ENCODE measurements around the gene NUTM2D.
A peak's percentile ranks its signal among the peaks of the same experiment; 100 is the strongest.
"Not testable (repeated sequence)": the region's sequence is repeated elsewhere in the genome, so short reads cannot be mapped to it uniquely, and the experiment has no call there.

The NUTM2D gene

GRCh38 chr10:87379115-87379514 is 21.6 kb downstream of the NUTM2D start:
- DNase-seq (ENCODE audit: low read depth, low spot score): not testable (repeated sequence)

- not testable (repeated sequence) for DNase-seq (ENCODE audit: low read depth, low spot score)
Observed at GRCh38 chr10:87383149-87383857, 25.8 kb downstream of the NUTM2D start.

- not testable (repeated sequence) for DNase-seq (ENCODE audit: low read depth, low spot score)
Observed at GRCh38 chr10:87384283-87384682, 26.7 kb downstream of the NUTM2D start.

GRCh38 chr10:87385762-87386360 is 28.3 kb downstream of the NUTM2D start:
- not testable (repeated sequence) for DNase-seq (ENCODE audit: low read depth, low spot score)

GRCh38 chr10:87391360-87391759 is 33.8 kb downstream of the NUTM2D start:
- peak; percentile 7 for DNase-seq (ENCODE audit: low read depth, low spot score)

- not testable (repeated sequence) for DNase-seq (ENCODE audit: low read depth, low spot score)
Observed at GRCh38 chr10:87396206-87396605, 38.7 kb downstream of the NUTM2D start.

- DNase-seq (ENCODE audit: low read depth, low spot score): not testable (repeated sequence)
Observed at GRCh38 chr10:87398436-87398835, 40.9 kb downstream of the NUTM2D start.

GRCh38 chr10:87407516-87408467 is 50.2 kb downstream of the NUTM2D start:
- DNase-seq (ENCODE audit: low read depth, low spot score): peak; percentile 7

- not testable (repeated sequence) for DNase-seq (ENCODE audit: low read depth, low spot score)
Observed at GRCh38 chr10:87413921-87414320, 56.4 kb downstream of the NUTM2D start.
